Putamen (tissue), 1 donor: ENCODE measurements around the gene RBBP8.

Source experiments
- DNase-seq: peaks from one replicate; pipeline ENCODE4 v3.0.0-alpha.2; 2016; ENCODE audit warnings: low spot score

Gene RBBP8

GRCh38 chr18:23063502-23063901, 130.4 kb downstream of the RBBP8 start:
- DNase-seq: no peak

- no peak for DNase-seq
Observed at GRCh38 chr18:23065234-23065806, 132.2 kb downstream of the RBBP8 start.

DNA sequence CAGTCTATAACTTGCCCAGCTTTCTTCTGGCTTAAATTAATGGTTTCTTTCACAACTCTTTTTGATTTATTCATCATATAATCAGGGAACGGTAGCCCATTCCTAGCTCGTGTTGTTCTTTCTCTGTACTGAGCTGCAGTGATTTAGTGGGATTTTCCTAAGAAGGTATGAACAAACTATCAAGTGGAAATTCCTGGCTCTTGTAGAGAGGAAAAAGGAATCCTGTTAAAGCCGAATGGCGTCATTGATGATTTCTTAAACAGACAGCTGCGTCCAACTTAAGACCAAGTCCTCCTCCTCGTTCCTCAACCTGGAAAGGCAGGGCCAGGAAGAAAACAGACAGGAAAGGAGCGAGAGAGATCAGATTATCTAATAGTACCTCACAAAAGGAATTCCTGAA, 132.9 kb downstream of the RBBP8 start:
- no peak for DNase-seq

DNA sequence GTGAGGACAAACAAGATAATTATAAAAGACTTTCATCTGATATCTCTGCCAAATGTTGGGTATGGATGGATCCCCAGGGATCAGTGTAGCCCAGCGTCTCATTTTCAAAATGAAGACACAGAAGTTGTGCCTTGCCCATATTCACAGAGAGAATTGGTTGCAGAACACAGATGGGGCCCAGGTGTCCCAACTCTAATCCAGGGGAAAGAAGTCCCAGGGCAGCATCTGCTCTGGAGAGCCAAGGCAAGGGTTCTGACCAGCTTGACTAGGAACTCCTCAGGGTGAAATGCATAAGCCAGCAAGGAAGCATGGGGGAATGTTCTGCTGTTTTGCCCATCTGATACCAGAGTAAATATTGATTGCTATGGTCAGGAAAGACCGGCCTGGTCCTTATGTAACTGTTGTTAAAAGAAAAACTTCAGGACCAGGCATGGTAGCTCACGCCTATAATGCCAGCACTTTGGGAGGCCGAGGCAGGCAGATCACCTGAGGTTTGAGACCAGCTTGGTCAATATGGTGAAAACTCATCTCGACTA, 133.4 kb downstream of the RBBP8 start:
- no peak for DNase-seq

- no peak for DNase-seq
Observed at GRCh38 chr18:23067236-23067635, 134.1 kb downstream of the RBBP8 start.

GRCh38 chr18:23068011-23068410, 134.9 kb downstream of the RBBP8 start:
- no peak for DNase-seq

DNA sequence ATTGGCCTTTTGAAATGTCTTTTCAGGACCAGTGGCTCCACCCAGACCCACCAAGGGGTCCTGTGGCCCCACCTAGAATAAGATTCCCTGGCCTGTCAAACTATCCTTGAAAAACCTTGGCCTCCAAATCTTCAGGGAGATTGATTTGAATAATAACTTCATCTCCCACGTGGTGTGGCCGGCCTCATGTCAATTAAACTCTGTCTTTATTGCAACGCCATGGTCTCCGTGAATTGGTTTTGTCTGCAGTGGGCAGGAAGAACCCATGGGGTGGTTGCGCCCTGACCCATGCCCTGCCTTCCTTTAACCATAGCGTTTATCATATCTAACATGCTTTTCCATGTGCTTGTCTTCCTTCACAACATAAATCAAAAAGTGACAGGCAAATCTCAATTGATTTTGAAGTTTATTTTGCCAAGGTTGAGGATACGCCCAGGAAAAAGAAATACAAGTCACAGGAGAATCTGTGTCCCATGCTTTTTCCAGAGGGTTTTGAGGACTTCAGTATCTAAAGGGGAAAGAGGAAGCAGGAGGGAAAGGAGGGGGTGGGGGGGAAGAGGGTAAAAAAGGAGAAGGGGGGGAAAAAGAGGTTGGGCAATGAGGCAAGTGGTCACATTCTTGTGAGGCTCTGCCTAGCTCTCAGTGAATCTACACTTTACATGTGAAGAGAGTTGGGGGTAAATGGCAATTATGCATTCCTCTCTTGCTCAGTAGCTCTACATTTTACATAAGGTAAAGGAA, 135.6 kb downstream of the RBBP8 start:
- DNase-seq: no peak

DNA sequence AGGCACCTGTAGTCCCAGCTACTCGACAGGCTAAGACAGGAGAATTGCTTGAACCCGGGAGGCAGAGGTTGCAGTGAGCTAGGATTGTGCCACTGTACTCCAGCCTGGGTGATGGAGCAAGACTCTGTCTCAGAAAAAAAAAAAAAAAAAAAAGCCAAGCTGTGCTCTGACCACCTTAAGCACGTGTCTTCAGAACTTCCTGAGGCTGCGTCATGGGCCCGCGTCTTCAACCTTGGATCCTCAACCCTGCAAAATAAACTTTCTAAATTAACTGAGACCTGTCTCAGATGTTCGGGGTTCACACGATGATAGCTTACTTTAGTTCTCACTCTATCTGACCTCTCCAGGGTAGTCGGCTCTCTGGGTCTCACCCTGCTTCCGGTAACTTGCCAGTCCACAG, 136.4 kb downstream of the RBBP8 start:
- no peak for DNase-seq

DNA sequence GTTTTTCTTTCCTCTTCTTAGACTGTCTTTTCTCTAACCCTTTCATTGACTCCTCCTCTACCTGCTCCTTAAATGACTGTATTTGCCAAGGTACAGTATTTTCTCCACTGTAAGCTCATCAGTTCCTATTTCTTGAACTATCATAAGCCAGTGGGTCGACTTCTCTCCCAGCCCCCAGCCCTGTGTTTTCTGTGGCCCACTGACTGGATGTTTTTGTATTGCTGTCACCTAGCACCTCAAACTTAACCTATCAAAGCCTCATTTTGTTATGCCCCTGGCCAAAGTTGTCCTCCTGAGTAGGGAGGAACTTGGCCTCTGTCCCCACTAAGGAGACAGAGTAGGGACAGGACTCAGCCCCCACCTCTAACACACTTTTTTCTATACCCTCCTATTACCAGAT, 136.8 kb downstream of the RBBP8 start:
- DNase-seq: no peak

- DNase-seq: no peak
Observed at GRCh38 chr18:23071285-23071684, 138.2 kb downstream of the RBBP8 start.

GRCh38 chr18:23072079-23072478, 139.0 kb downstream of the RBBP8 start:
- DNase-seq: no peak

DNA sequence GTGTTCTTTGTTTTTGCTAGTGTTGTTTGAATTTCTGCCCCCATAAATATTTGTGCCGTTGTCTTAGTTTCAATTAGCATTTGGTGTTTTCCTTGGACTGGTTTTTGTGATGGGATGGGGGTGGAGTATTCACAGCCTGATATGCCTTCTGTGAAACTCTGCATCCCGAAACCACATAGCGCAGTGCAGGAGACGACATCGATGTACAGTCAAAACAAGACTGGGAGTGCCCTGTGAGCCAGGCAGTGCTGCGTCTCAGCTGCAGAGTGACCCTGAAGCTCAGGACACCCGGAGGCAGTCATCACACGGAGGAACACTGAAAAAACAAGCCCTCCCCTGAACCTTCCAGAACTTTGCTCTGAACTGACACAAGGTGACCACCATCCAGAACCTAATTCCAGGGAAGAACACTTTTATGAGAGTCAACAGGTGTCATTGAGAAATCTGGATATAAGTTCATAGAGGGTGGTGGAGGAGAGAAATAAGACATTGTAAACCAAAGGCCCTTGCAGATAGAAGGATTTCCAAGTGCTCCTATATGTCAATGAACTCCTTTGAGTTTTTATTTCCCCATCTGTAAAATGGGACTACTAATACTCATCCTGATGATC, 141.0 kb downstream of the RBBP8 start:
- no peak for DNase-seq
